Measurements from ENCODE around the gene SLC25A41.

DNA sequence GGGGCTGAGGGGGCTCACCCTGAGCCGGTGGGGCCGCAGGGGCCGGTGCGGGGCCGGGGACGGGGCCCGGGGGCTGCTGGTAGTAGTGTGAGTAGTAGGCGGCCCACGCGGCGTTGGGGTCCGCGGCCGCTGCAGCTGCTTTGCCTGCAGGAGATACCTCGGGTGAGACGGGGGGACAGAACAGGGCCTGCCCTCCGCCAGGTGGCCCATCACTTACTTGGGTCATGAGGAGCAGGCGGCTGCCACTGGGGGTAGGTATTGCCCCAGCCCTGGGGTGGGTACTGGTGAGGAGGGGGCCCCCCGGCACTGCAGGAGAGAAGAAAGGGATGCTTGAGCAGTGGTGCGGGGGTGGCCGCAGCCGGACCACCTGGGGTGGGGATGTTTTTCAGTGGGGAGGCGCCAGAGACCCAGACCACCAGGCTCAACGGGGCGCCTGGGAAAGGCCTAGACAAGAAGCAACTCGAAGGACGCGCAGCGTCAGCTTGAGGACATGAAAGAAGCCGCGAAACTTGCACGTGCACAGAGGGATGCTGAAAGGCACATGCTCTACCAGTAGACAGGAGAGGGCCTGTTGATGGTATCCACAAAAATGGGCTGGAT is 17.9 kb downstream of the SLC25A41 start:
- TF ChIP-seq POLR2A (IDR thresholded peaks at IDR 0.05; ENCODE audit: low read length) (no peak), GATA1 (IDR thresholded peaks at IDR 0.05; ENCODE audit: low read depth, low read length) (no peak)
